GM13977 (cell line): Measurements from ENCODE around the gene SLC11A2.
"Not testable (repeated sequence)": the region's sequence is repeated elsewhere in the genome, so short reads cannot be mapped to it uniquely, and the experiment has no call there.

Source experiments
- DNase-seq: peaks from one replicate; pipeline ENCODE4 v3.0.0; 2012; ENCODE audit warnings: low spot score
- CTCF ChIP-seq: IDR thresholded peaks from 2 replicates; pipeline ENCODE4 v1.5.1; 2012; ENCODE audit warnings: mild to moderate bottlenecking, control low read depth; ENCODE audit not compliant: insufficient read depth; ENCODE audit errors: extremely low read depth, missing control alignments
- in situ Hi-C: fragments of 300-500 bp; cut with MboI; formaldehyde crosslinking; loops from one replicate; pipeline ENCODE4 v1.12.0; 2022; ENCODE audit warnings: low sequenced_read_pairs, low pct_unique_long_range_greater_than_20kb, mixed read lengths, inconsistent platforms; ENCODE audit not compliant: unreplicated experiment

SLC11A2 gene

GRCh38 chr12:50934371-50934851 is 91.8 kb downstream of the SLC11A2 start:
- in situ Hi-C loops: no loop called here
- no peak for TF ChIP-seq CTCF
- DNase-seq: no peak

- TF ChIP-seq CTCF: no peak
- in situ Hi-C loops: no loop called here
- no peak for DNase-seq
Measured at GRCh38 chr12:50933459-50934124, 92.6 kb downstream of the SLC11A2 start.

- no peak for DNase-seq
- in situ Hi-C loops: no loop called here
- TF ChIP-seq CTCF: no peak
Measured at GRCh38 chr12:50932787-50933280, 93.3 kb downstream of the SLC11A2 start.

GRCh38 chr12:50930477-50930876 is 95.7 kb downstream of the SLC11A2 start:
- DNase-seq, in situ Hi-C loops: not testable (repeated sequence)

GRCh38 chr12:50929831-50930230 is 96.4 kb downstream of the SLC11A2 start:
- no peak for TF ChIP-seq CTCF
- in situ Hi-C loops: no loop called here
- DNase-seq: no peak
